ENCODE data around the gene RPL27A. TPM values are rescaled to one million over a fixed set of nuclear protein-coding genes. Genes with fewer than 3 reads are reported as not detected.

RPL27A gene
- total RNA-seq, 1 donor from 2014 or later = 549 TPM

DNA sequence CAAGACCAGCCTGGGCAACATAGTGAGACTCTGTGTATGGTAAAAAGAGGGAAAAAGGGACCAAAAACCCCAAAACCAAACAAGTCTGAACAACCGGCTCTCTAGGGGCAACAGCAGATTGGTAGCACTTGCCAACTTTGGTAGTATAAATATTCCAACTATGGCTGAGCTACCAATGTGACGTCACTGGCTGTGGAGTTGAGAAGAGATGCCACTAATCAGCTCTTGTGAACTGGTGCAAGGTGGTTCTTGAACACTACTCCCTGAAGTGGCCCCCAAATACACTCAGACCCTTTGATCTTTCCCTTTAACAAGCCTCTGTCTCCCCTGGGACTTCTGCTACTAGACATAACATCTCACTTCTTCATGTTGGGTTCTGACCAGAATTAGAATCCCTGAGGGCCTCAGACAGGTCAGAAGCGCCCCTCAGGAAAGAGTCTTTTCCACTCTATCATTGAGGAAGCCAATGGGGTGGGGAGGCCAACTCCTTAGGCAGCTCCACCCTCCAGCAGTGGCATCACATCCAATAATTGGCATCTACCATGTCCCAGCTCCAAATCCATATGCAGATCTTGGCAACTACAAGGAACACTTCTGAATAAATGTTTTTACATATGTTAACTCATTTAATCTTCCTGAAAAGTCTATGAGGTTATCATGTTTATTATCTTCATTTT, 49.2 kb downstream of the RPL27A start:
- intact Hi-C loops (cut with DNase I) = no loop called here
- no peak for ATAC-seq (ENCODE audit: poor library complexity)

DNA sequence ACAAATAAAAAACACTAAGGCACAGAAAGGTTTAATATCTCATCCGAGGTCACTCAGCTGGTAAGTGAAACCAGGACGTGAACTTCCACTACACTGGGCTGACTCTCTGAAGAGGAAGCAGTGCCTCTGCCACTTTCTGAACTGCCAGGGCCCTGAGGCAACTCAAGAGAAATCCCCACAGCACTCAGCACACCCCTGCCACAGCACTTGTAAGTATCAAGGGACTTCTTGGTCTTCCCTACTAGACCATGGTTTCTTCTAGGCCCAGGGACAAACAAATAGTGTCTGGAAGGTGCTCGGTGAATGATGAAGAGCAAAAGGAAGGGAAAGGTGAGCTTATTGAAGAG, 49.7 kb downstream of the RPL27A start:
- ATAC-seq (ENCODE audit: poor library complexity) (peak; percentile 7), DNase-seq (no peak)
- intact Hi-C loops (cut with DNase I) = no loop called here

More for the DNA sequence above, 49.2 kb downstream of the RPL27A start:
- DNase-seq = no peak

DNA sequence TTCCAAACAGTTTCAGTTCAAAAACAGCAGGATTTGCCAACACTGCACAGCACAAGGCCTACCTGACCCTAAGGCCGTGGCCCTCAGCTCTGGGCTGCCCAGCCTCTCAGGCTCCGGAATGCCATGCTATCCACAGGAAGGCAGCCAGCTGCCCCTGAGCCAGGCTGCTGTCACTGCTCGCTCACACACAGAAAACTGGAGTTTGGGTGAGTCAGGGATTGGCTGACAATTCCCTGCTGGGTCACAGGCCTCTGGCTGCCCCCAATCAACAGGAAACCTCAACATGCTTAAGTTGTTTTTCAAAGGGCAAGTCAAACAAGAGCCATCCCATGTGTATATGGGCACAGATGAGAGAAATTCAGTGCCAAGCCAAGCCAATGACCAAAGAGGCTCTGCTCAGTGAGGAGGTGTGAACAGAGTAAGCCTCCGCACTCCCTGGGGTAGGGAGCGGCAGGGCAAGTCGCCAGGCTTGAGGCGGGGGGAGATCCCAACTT, 50.2 kb downstream of the RPL27A start:
- ATAC-seq (ENCODE audit: poor library complexity) = peak; percentile 88
- intact Hi-C loops (cut with DNase I) = no loop called here
- DNase-seq = peak; percentile 89

DNA sequence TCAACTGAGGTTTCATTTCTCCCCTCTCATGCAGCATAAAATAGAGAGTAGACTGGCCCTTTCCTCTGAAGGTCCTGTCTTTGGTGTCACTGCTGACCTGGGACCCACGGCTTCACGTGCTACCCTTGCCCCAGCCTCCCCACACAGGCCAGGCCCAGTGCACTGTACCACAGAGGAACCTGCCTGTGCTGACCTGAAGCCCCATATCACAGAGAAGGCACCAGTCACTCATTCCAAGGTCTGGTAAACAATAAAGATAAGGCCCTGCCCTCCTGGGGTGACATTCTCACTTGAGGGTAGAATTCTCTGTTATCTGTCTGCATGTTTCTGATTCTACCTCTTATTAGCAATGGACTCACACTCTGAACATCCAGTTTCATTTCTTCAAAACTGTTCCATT, 51.3 kb downstream of the RPL27A start:
- intact Hi-C loops (cut with DNase I) = no loop called here
- ATAC-seq (ENCODE audit: poor library complexity) (peak; percentile 25), DNase-seq (no peak)

DNA sequence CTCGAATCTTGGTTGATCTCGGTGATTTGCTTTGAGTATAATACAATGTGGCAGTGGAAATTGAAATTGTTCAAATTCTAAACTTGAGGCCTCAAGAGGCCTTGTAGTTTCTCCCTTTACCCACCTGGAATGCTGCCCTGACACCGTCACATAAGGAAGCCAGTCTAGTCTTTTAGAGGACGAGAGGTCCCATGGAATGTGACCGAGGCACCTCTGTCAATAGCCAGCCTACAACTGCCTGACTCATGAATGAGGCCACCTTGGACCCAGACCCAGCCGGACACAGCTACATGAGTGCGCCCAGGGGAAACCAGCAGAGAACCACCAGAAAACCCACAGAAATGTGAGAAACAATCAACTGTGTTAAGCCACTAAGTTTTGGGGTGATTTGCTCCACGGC, 52.5 kb downstream of the RPL27A start:
- DNase-seq = no peak
- intact Hi-C loops (cut with DNase I) = no loop called here
- peak; percentile 16 for ATAC-seq (ENCODE audit: poor library complexity)

DNA sequence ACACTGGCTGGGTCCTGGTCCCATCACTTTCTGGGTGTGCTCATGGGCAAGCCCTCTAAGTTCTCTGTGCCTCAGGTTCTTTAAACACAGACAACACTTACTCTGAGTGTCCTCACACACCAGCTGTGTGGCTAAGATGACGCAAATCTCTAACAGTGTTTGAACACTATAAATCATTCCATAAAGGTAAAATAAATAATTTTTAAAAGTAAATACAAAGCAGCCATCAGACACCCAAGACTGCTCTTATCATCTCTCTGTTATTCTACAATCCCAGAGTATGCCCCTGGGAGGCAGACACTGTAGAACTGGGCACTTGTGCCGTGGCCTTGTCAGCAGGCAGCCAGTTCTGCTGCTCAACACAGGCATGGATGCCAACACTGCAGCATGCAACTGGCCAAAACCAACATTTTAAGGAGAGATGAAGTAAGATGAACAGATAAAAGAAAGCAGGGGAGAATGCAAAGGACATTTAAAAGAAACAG, 56.8 kb downstream of the RPL27A start:
- intact Hi-C loops (cut with DNase I) = no loop called here
- DNase-seq = no peak

More for the DNA sequence above, 56.8 kb downstream of the RPL27A start:
- peak; percentile 55 for ATAC-seq (ENCODE audit: poor library complexity)

Other genes starting within 250 kb of the RPL27A start
- 25.9 TPM for gene STK33, start 88.6 kb upstream of the RPL27A start, total RNA-seq
- gene TRIM66, start 127 bp upstream of the RPL27A start, total RNA-seq = 2.4 TPM
- gene AKIP1, start 228.4 kb downstream of the RPL27A start, total RNA-seq = 26.8 TPM

Measured in Right ventricle myocardium superior (tissue), 1 donor.